Keratinocyte (primary cell): ENCODE results near the gene CLC.

Source experiments
- CTCF ChIP-seq, 3 experiments: IDR thresholded peaks in 1 of 3; conservative IDR thresholded peaks in 1 of 3; optimal IDR thresholded peaks in 1 of 3; 2 replicates in 2 of 3; 3 replicates in 1 of 3; pipeline versions ENCODE3 to v1.5.1; 2011; ENCODE audit warnings: low read length in 3 of 3, mild to moderate bottlenecking in 3 of 3, moderate library complexity in 2 of 3, control low read depth in 1 of 3, inconsistent platforms in 1 of 3; ENCODE audit not compliant: insufficient read depth in 2 of 3; ENCODE audit errors: extremely low read depth in 1 of 3
- EZH2 ChIP-seq: IDR thresholded peaks from one replicate; pipeline ENCODE4 v1.6.1; 2012; ENCODE audit warnings: inconsistent platforms, mild to moderate bottlenecking, low read length, moderate library complexity

GRCh38 chr19:39684267-39684666 is 53.6 kb downstream of the CLC start:
- TF ChIP-seq CTCF (optimal IDR thresholded peaks at IDR 0.05 in 1 of 3, IDR thresholded peaks at IDR 0.05 in 1 of 3, conservative IDR thresholded peaks at IDR 0.05 in 1 of 3; ENCODE audit: extremely low read depth in 1 of 3, insufficient read depth in 2 of 3, low read length in 3 of 3), result no peak
- no peak for TF ChIP-seq EZH2
